Measurements from ENCODE around the gene TMEM132D.

DNA sequence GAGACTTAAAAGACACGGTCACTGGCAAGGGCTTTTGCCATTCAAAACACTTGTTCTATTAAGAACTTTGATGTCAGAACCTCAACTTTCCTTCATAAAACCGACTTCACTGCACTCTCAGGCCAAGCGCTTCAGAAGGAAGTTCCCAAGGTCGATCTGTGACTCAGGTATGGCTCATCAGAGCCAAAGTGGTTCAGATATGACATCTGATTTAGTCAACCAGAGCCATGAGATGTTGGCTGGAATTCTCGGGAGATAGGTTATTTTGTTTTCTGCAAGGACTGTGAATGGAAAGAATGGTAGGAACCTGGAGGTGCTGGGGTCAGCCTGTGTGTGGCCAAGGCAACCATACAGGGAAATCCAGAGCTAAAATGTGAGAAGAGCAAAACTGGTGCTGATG lies 604.9 kb downstream of the TMEM132D start:
- TF ChIP-seq CTCF (IDR thresholded peaks at IDR 0.05; ENCODE audit: control extremely low read depth in 1 of 3, insufficient read depth in 1 of 3, low read depth in 1 of 3, low read length in 3 of 3), result no peak
- TF ChIP-seq POLR2AphosphoS5 (IDR thresholded peaks at IDR 0.05; ENCODE audit: low read depth, low read length), result no peak
- TF ChIP-seq NRF1 (IDR thresholded peaks at IDR 0.05; ENCODE audit: low read depth, low read length), result no peak
- TF ChIP-seq JUN (IDR thresholded peaks at IDR 0.05; ENCODE audit: low read depth, low read length), result no peak
- TF ChIP-seq EP300 (IDR thresholded peaks at IDR 0.05; ENCODE audit: borderline replicate concordance in 1 of 2, low read depth in 2 of 2, low read length in 2 of 2), result no peak
- no peak for TF ChIP-seq POLR2A (IDR thresholded peaks at IDR 0.05; ENCODE audit: control extremely low read depth in 1 of 2, low read depth in 2 of 2, low read length in 2 of 2)
- TF ChIP-seq CHD2 (IDR thresholded peaks at IDR 0.05; ENCODE audit: low read length), result no peak
- no peak for TF ChIP-seq TCF12 (IDR thresholded peaks at IDR 0.05; ENCODE audit: low read depth, low read length)
- no peak for TF ChIP-seq EZH2 (IDR thresholded peaks at IDR 0.05; ENCODE audit: low read depth, low read length, severe bottlenecking)

All from H1 (cell line).